IMR-90 (cell line): Measurements from ENCODE around the gene PIK3R4. TPM values are rescaled to one million over a fixed set of nuclear protein-coding genes. Genes with fewer than 3 reads are reported as not detected.

ENCODE experiments used
- ATAC-seq: fragments of 200-7000 bp; cut with Tn5 transposase; 2 replicates; pipeline ENCODE4 v1.9.1; 2020; ENCODE audit warnings: low read depth, mild to moderate bottlenecking, moderate library complexity
- BruUV-seq: library from RNA; stranded (reverse); fragments of 400-500 nt; replicated peaks from 2 replicates; lab custom pipeline; 2021; lab: Mats Ljungman, UMichigan
- CTCF ChIA-PET: fragments of 300-600 bp; formaldehyde crosslinking; extraction: SDS; loops from one replicate; lab custom pipeline; 2021; ENCODE audit warnings: antibody characterized with exemption; lab: Yijun Ruan, JAX
- POLR2A ChIA-PET: fragments of 300-600 bp; sonication (Branson Sonifier 250); formaldehyde crosslinking; loops from one replicate; lab custom pipeline; 2022; ENCODE audit warnings: antibody characterized with exemption; ENCODE audit not compliant: unreplicated experiment; lab: Charles Lee
- DNase-seq: peaks from one replicate; pipeline ENCODE4 v3.0.0; 2013
- H2AFZ ChIP-seq: replicated peaks from 2 replicates; pipeline ENCODE3; 2013; ENCODE audit warnings: low read length, mild to moderate bottlenecking; ENCODE audit not compliant: poor library complexity
- H2AK5ac ChIP-seq: 2 replicates; pipeline ENCODE4 v1.6.1; 2013; ENCODE audit warnings: low read depth, low read length, inconsistent platforms
- H2AK9ac ChIP-seq: replicated peaks from 2 replicates; pipeline ENCODE3; 2013; ENCODE audit warnings: mild to moderate bottlenecking, low read depth, low read length, moderate library complexity; ENCODE audit not compliant: poor library complexity
- H2BK120ac ChIP-seq: 2 replicates; pipeline ENCODE4 v1.6.1; 2013; ENCODE audit warnings: low read depth, low read length, inconsistent platforms
- H2BK15ac ChIP-seq: 3 replicates; pipeline ENCODE4 v1.6.1; 2013; ENCODE audit warnings: low read depth, low read length, inconsistent platforms
- H2BK20ac ChIP-seq: 2 replicates; pipeline ENCODE4 v1.6.1; 2013; ENCODE audit warnings: low read depth, mild to moderate bottlenecking, inconsistent platforms, low read length, moderate library complexity
- H2BK5ac ChIP-seq: 2 replicates; pipeline ENCODE4 v1.6.1; 2013; ENCODE audit warnings: mild to moderate bottlenecking, low read depth, low read length, inconsistent platforms; ENCODE audit not compliant: poor library complexity, severe bottlenecking
- H3K14ac ChIP-seq: replicated peaks from 2 replicates; pipeline ENCODE4 v1.6.1; 2013; ENCODE audit warnings: low read depth, low read length, inconsistent platforms
- H3K18ac ChIP-seq: 2 replicates; pipeline ENCODE4 v1.6.1; 2013; ENCODE audit warnings: low read depth, low read length, control low read depth
- H3K23ac ChIP-seq: 2 replicates; pipeline ENCODE4 v1.6.1; 2013; ENCODE audit warnings: low read depth, low read length, inconsistent platforms
- H3K27ac ChIP-seq: 2 replicates; pipeline ENCODE4 v1.5.1; 2013; ENCODE audit warnings: mild to moderate bottlenecking, control low read depth, low read length; ENCODE audit not compliant: insufficient read depth
- H3K27me3 ChIP-seq: 2 replicates; pipeline ENCODE4 v1.6.1; 2013; ENCODE audit warnings: low read length; ENCODE audit not compliant: control insufficient read depth, insufficient read depth
- H3K36me3 ChIP-seq: 2 replicates; pipeline ENCODE4 v1.6.1; 2013; ENCODE audit warnings: low read length, mixed read lengths; ENCODE audit not compliant: control insufficient read depth, insufficient read depth
- H3K4ac ChIP-seq: 2 replicates; pipeline ENCODE4 v1.6.1; 2013; ENCODE audit warnings: low read depth, low read length, inconsistent platforms
- H3K4me1 ChIP-seq: 2 replicates; pipeline ENCODE4 v1.6.1; 2013; ENCODE audit warnings: low read length, mixed read lengths; ENCODE audit not compliant: control insufficient read depth, insufficient read depth
- H3K4me2 ChIP-seq: 2 replicates; pipeline ENCODE4 v1.6.1; 2013; ENCODE audit warnings: low read depth, mild to moderate bottlenecking, control low read depth, low read length, moderate library complexity
- H3K4me3 ChIP-seq: 2 replicates; pipeline ENCODE4 v1.5.1; 2013; ENCODE audit warnings: low read depth, mild to moderate bottlenecking, control low read depth, low read length, moderate library complexity; ENCODE audit not compliant: insufficient read depth
- H3K56ac ChIP-seq: 2 replicates; pipeline ENCODE4 v1.6.1; 2013; ENCODE audit warnings: low read length, inconsistent platforms; ENCODE audit not compliant: insufficient read depth; ENCODE audit errors: extremely low read depth
- H3K79me1 ChIP-seq, 2 experiments: 2 replicates each; pipeline ENCODE4 v1.6.1; 2013; ENCODE audit warnings: low read length in 2 of 2, inconsistent platforms in 1 of 2, low read depth in 1 of 2
- H3K9ac ChIP-seq: 2 replicates; pipeline ENCODE4 v1.6.1; 2013; ENCODE audit warnings: low read depth, low read length, control low read depth
- H3K9me1 ChIP-seq: 2 replicates; pipeline ENCODE4 v1.6.1; 2013; ENCODE audit warnings: low read length, inconsistent platforms; ENCODE audit not compliant: insufficient read depth
- H3K9me3 ChIP-seq: 2 replicates; pipeline ENCODE4 v1.6.1; 2013; ENCODE audit warnings: low read length; ENCODE audit not compliant: control insufficient read depth, insufficient read depth
- H4K20me1 ChIP-seq: 2 replicates; pipeline ENCODE4 v1.6.1; 2013; ENCODE audit warnings: low read length, inconsistent platforms; ENCODE audit not compliant: insufficient read depth
- H4K5ac ChIP-seq: 2 replicates; pipeline ENCODE4 v1.6.1; 2013; ENCODE audit warnings: mild to moderate bottlenecking, low read depth, low read length, control low read depth
- H4K8ac ChIP-seq, 2 experiments: 2 replicates each; pipeline ENCODE4 v1.6.1; 2013; ENCODE audit warnings: low read depth in 2 of 2, low read length in 2 of 2, control low read depth in 1 of 2, inconsistent platforms in 1 of 2
- H4K91ac ChIP-seq: 2 replicates; pipeline ENCODE4 v1.6.1; 2013; ENCODE audit warnings: low read depth, low read length, inconsistent platforms; ENCODE audit not compliant: insufficient read depth
- ELK1 ChIP-seq: fragments of 150-350 bp; IDR thresholded peaks from 2 replicates; pipeline ENCODE4 v1.6.1; 2016; ENCODE audit warnings: low read depth, mild to moderate bottlenecking, low read length, moderate library complexity, borderline replicate concordance
- FOS ChIP-seq: fragments of 150-350 bp; IDR thresholded peaks from 2 replicates; pipeline ENCODE4 v1.6.1; 2016; ENCODE audit warnings: low read depth, low read length
- RAD21 ChIP-seq: IDR thresholded peaks from 2 replicates; pipeline ENCODE4 v1.6.1; 2012; ENCODE audit warnings: low read length, improper control_type of control experiment
- RCOR1 ChIP-seq: IDR thresholded peaks from 2 replicates; pipeline ENCODE4 v1.6.1; 2012; ENCODE audit warnings: mild to moderate bottlenecking, low read length, improper control_type of control experiment; ENCODE audit not compliant: insufficient replicate concordance
- SMC3 ChIP-seq: fragments of 150-350 bp; IDR thresholded peaks from 2 replicates; pipeline ENCODE4 v1.6.1; 2016; ENCODE audit warnings: low read depth, mild to moderate bottlenecking, antibody characterized with exemption, low read length, moderate library complexity
- USF2 ChIP-seq: fragments of 150-350 bp; IDR thresholded peaks from 2 replicates; pipeline ENCODE4 v1.6.1; 2017; ENCODE audit warnings: mild to moderate bottlenecking, antibody characterized with exemption, low read length, low read depth
- WGBS, 2 experiments: methylation state at CpG; one replicate each; pipeline versions ENCODE4 v1.1.5 to v1.1.7; 2013; ENCODE audit warnings: missing lambda C conversion rate in 2 of 2; ENCODE audit not compliant: insufficient read length in 1 of 2; ENCODE audit errors: extremely low coverage in 2 of 2; 5-methylcytosine and 5-hydroxymethylcytosine counted together
- dilution Hi-C: fragments of 300-500 bp; cut with HindIII; formaldehyde crosslinking; loops from one replicate; pipeline ENCODE4 v1.14.3; 2018; ENCODE audit warnings: low sequenced_read_pairs; ENCODE audit not compliant: unreplicated experiment
- in situ Hi-C: fragments of 300-500 bp; cut with MboI; formaldehyde crosslinking; loops from 3 replicates; pipeline ENCODE4 v1.14.3; 2019; ENCODE audit warnings: low sequenced_read_pairs, inconsistent platforms, mixed read lengths
- intact Hi-C: fragments of 100-400 bp; cut with micrococcal nuclease; formaldehyde crosslinking; loops from 2 replicates; pipeline ENCODE4 v1.10.0; 2022
- polyA plus RNA-seq, 3 experiments: library from polyadenylated mRNA; depleted of rRNA; stranded (reverse); fragments of >200 nt; gene quantifications; 2 replicates each; pipeline ENCODE4 v1.2.3, GENCODE V29; 2012; ENCODE audit warnings: low replicate concordance in 1 of 3
- total RNA-seq: library from RNA; depleted of rRNA; stranded (reverse); fragments of >200 nt; gene quantifications from 2 replicates; pipeline ENCODE4 v1.2.3, GENCODE V29; 2012
- TF ChIP-seq, protein P1 (sequence below): conservative IDR thresholded peaks from 2 replicates; pipeline ENCODE4 v1.5.1; 2012; ENCODE audit warnings: mild to moderate bottlenecking, low read depth, low read length, improper control_type of control experiment

The PIK3R4 gene
- total and polyA plus RNA-seq, 2 of the 4 experiments (the other 2 are of a cell fraction) = 19.7 to 27.2 TPM

- ChIA-PET CTCF (no interaction called here), POLR2A (no interaction called here)
- Histone ChIP-seq H2AK5ac (no peak overlapping the region), H3K4ac (no peak overlapping the region), H3K23ac (no peak overlapping the region), H3K56ac (no peak overlapping the region), H3K9me3 (no peaks in the 10 kb centered on the region), H3K9ac (no peak overlapping the region), H3K18ac (no peak overlapping the region), H4K8ac (no peak overlapping the region), H2BK5ac (no peak overlapping the region), H2BK15ac (no peak overlapping the region), H2BK120ac (no peak overlapping the region), H4K5ac (no peak overlapping the region), H2AFZ (no peak overlapping the region), H3K4me3 (no peak overlapping the region), H2BK20ac (no peak overlapping the region), H3K4me2 (no peak overlapping the region), H3K14ac (no peak overlapping the region), H4K91ac (no peak overlapping the region), H3K27ac (no peak overlapping the region), H3K9me1 (0 out of 2 replicates have a peak, but pooled peaks cover 2% of the 10 kb centered on the region), H3K79me1 (peaks cover 9% of the 10 kb centered on the region in 2 experiments), H3K36me3 (peaks cover 5% of the 10 kb centered on the region), H4K20me1 (no peaks in the 10 kb centered on the region), H2AK9ac (no peak overlapping the region), H3K27me3 (no peaks in the 10 kb centered on the region), H3K4me1 (no peaks in the 10 kb centered on the region)
- ATAC-seq (no peak), DNase-seq (no peak)
- BruUV-seq = no TSS peak
- in situ Hi-C loops = loop anchor here (25.0 kb wide), 2 partner anchors 254 to 754 kb away; no protein-coding TSS in a partner anchor
- dilution Hi-C loops = no loop called here
- no peak for TF ChIP-seq ELK1
- no peak for TF ChIP-seq RCOR1
- TF ChIP-seq USF2 = no peak
- TF ChIP-seq SMC3 = no peak
- no peak for TF ChIP-seq RAD21
- TF ChIP-seq FOS = no peak
- TF ChIP-seq, protein P1, sequence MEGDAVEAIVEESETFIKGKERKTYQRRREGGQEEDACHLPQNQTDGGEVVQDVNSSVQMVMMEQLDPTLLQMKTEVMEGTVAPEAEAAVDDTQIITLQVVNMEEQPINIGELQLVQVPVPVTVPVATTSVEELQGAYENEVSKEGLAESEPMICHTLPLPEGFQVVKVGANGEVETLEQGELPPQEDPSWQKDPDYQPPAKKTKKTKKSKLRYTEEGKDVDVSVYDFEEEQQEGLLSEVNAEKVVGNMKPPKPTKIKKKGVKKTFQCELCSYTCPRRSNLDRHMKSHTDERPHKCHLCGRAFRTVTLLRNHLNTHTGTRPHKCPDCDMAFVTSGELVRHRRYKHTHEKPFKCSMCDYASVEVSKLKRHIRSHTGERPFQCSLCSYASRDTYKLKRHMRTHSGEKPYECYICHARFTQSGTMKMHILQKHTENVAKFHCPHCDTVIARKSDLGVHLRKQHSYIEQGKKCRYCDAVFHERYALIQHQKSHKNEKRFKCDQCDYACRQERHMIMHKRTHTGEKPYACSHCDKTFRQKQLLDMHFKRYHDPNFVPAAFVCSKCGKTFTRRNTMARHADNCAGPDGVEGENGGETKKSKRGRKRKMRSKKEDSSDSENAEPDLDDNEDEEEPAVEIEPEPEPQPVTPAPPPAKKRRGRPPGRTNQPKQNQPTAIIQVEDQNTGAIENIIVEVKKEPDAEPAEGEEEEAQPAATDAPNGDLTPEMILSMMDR = no peak
- intact Hi-C loops = no loop called here
- WGBS, 2 experiments = no CpG with 5 or more reads among the region's 8 CpGs
Measured at GRCh38 chr3:130733236-130733875, 13.3 kb downstream of the PIK3R4 start.
